ENCODE measurements around the gene U2AF1L4.

DNA sequence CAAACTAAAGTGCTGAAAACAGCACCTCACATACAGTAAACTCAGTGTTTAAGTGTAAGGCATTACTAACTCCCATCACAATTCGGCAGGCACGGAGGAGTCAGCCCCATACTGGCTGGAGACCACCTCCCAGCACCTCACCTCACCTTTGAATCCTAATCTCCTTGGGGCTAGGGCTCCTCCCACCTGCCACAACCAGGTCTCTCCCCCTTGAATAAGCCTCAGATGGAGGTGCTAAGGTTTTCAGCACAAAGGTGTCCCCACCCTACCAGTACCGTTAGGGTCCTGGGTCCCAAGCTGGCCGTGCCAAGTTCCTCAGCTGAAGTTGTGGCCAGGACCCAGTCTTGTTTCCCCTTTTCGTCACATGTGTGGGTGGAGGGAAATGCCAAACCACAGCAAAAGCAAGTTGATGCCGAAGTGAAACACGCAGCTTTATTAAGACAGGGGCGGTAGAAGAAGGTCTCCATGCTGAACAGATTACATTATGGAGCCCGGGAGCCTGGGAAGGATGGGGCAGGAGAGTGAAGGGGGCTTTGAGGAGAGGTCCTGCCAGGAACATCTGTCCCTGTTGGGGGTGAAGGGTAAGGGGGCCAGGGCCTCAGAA, 3.0 kb downstream of the U2AF1L4 start, which contains the start of gene IGFLR1:
- TF ChIP-seq, protein P1, sequence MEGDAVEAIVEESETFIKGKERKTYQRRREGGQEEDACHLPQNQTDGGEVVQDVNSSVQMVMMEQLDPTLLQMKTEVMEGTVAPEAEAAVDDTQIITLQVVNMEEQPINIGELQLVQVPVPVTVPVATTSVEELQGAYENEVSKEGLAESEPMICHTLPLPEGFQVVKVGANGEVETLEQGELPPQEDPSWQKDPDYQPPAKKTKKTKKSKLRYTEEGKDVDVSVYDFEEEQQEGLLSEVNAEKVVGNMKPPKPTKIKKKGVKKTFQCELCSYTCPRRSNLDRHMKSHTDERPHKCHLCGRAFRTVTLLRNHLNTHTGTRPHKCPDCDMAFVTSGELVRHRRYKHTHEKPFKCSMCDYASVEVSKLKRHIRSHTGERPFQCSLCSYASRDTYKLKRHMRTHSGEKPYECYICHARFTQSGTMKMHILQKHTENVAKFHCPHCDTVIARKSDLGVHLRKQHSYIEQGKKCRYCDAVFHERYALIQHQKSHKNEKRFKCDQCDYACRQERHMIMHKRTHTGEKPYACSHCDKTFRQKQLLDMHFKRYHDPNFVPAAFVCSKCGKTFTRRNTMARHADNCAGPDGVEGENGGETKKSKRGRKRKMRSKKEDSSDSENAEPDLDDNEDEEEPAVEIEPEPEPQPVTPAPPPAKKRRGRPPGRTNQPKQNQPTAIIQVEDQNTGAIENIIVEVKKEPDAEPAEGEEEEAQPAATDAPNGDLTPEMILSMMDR (IDR thresholded peaks at IDR 0.05; ENCODE audit: low read depth, low read length, poor library complexity, severe bottlenecking): no peak
- TF ChIP-seq EZH2phosphoT487 (IDR thresholded peaks at IDR 0.05; ENCODE audit: borderline replicate concordance, low read length): no peak
